Stimulated activated CD8-positive, alpha-beta memory T cell treated with anti-CD3 and anti-CD28 coated beads, Interleukin-7, amount 100 ng/mL, for 48 hours (primary cell): Measurements from ENCODE around the gene CDH24.

Experiments
- DNase-seq, 2 donors: peaks; one replicate each; pipeline ENCODE4 v3.0.0-alpha.2; 2020; ENCODE audit warnings: low read depth in 1 of 2; ENCODE audit errors: extremely low read depth in 1 of 2

Gene CDH24

DNA sequence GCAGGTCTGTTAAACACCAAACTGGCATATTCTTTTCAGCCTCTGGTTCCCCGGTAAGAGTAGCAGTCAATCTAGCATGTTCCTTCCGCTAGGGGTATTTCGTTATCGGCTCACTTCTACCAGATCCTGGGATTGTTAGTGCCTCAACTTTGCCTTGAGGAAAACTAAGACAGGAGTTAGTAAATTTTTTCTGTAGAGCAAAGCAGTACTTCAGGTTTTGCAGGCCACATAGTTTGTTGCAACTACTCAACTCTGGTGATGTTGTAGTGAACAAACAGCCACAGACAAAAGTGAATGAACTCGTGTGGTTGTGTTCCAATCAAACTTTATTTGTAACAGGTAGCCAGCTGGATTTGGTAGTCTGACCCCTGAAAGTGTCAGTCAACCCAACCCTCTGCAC, 6.3 kb upstream of the CDH24 start:
- DNase-seq, result no peak

- DNase-seq, result no peak
Observed at GRCh38 chr14:23062002-23062401, 4.7 kb upstream of the CDH24 start.

DNA sequence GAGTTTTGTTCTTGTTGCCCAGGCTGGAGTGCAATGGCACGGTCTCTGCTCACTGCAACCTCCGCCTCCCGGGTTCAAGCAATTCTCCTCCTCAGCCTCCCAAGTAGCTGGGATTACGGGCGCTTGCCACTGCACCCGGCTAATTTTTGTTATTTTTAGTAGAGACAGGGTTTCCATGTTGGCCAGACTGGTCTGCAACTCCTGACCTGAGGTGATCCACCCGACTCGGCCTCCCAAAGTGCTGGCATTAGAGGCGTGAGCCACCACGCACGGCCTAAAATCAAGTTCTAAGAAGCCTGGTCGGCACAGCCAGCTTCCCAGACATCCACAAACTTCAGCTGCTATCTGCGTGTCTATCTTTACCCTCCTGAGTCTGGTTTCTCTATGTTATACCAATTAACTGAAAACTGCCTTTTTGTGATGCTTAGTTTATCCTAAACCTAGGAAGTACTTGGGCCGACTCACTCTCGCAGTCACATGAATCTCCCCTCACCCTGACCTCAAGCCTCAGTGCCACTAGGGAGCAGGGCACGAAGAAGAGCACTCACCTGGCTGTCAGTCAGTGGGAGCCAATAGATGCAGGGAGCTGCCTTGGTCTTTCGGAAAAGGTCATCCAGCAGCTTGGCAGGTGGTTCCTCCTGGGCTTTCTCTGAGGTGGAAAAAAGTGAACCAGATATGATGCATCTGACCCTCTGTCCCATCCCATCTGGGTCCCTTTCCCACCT, 3.4 kb upstream of the CDH24 start:
- no peak for DNase-seq

- no peak for DNase-seq
Observed at GRCh38 chr14:23058654-23059504, 1.6 kb upstream of the CDH24 start.

DNA sequence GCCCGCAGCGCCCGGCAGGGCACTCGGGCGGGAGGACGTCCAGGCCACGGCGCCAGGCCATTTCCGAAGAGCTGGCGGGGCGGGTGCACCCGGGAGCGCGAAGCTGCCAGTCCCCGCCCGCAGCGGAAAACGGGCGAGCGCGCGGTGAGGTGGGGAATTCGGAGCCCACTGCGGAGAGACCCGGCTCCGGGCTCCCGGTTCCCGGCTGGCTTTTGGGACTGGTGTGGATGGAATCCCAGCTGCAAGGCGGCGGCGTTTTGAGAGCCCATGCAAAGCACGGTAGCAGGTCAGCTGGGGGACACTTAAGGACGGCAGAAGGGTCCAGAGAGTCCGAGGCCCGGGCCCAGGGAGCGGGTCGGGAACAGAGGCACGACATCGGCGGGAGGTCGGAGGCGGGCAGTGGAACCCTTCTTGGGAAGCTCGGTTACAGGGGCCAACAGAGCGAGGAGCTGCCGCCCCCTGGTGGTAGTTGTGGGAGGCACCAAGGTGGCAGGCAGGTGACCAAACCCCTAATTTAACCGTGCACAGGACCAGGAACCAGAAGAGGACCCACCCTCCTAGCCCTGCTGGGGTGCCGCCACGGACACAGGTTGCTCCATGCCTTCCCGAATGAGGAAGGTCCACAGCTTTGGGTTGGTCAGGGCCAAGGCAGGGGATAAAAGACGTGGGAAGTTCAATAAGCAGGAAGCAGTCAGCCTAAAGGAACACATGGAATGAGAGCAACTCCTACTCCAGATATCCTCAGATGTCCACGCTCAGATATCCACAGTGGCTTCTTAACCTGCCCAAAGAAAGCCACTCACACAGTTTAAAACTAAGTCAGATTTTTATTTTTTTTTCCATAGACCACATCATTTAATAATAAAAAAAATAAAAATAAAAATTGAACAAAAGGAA, 685 bp upstream of the CDH24 start:
- DNase-seq, result peak; percentile 68 to 79

DNA sequence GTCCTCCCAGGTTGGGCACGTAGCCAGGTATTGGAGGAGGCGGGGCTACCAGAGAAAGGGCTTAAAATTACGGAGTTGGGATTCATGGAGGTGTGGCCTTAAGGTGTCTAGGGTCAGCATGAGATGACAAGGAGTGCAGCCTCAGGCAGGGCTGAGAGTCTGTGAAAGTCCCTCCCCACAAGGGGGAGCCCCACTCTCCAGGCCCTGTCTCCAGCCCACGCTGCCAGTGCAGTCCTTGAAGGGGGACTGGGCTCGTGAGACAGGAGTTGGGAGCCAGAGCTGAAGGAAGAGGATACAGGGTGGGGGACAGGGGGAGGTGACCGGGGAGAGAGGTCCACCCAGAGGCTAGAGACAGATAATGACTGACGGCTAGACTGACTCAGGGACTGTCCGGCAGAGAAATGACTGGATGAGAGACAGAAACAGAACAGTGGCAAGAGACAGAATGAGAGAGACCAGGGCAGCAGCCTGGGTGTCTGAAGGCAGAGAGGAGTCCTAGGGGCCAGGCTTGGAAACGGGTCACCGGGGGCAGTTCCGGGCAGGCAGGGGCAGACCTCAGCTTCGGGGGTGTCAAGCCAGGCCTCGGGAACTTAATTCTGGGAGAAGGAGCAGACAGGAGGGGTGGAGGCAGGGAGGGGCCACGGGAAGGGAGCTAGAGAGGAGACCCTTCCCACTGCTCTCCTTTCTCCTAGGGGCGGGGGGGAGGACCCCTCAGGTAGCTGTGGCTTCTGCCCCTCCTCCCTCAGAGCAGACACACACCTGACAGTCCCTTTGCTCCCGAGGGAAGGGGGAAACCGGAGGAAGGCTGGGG, 970 bp downstream of the CDH24 start:
- peak in 1 of 2 donors; percentile 34 for DNase-seq

DNA sequence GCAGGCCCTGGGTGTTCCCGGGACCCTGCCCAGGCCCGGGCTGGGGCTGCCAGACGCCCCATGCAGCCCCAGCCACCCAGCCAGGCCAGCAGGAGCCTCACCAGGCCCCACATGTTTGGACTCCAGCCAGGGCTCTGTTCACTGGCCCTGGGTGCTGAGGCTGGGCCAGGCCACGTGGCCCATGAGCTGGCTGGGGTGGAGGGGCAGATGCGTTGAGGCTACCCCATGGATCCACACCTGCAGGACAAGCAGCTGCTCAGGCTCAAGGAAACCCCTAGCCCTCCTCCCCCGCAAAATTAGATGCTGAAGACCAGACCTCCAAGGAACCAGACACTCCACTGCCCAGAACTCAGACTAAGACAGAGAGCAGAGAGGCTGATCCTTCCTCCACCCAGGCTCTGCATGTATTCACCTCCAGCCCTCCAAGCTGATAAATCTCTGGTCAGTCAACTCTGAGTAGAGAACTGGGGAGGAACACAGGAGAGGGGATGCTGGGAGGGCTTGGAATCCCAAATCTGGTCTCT, 1.6 kb downstream of the CDH24 start:
- DNase-seq, result no peak

GRCh38 chr14:23055147-23055550, 2.2 kb downstream of the CDH24 start:
- DNase-seq, result no peak

DNA sequence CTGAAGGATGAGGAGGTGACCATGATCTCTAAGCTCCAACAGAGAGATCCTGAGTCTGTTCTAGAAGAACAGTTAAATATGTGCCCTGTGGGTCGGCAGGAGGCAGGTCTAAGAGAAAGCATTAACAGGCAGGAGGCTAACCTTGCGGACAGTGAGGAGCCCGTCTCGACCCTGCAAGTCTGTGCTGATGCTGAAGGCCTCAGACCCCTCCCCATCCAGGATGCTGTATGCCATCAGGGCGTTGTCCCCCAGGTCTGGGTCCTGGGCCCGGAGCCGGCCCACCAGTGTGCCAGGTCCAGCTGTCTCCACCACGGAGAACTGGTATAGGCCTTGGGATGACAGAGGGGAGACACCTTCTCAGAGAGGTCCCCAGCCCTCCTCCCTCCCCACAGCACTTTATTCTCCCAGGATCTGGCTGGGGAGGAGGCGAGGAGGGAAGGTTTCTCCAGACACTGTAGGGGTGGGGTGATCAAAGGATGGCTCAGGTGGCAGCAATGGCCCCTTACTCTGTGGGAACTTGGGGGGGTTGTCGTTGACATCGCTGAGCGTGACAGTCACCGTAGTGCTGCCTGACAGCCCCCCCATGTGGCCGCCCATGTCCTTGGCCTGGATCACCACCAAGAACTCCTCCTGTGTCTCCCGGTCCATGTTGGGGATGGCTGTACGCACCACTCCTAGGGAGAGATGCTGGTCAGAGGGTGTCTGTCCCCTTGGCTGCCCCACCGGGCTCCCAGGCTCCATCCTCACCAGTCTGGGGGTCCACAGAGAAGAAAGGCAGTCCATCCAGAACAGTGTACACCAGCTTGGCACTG, 3.1 kb downstream of the CDH24 start:
- no peak for DNase-seq

- no peak for DNase-seq
Observed at GRCh38 chr14:23053426-23053825, 3.9 kb downstream of the CDH24 start.

- no peak for DNase-seq
Observed at GRCh38 chr14:23052671-23053070, 4.6 kb downstream of the CDH24 start.

GRCh38 chr14:23052182-23052623, 5.1 kb downstream of the CDH24 start:
- DNase-seq, result no peak

DNA sequence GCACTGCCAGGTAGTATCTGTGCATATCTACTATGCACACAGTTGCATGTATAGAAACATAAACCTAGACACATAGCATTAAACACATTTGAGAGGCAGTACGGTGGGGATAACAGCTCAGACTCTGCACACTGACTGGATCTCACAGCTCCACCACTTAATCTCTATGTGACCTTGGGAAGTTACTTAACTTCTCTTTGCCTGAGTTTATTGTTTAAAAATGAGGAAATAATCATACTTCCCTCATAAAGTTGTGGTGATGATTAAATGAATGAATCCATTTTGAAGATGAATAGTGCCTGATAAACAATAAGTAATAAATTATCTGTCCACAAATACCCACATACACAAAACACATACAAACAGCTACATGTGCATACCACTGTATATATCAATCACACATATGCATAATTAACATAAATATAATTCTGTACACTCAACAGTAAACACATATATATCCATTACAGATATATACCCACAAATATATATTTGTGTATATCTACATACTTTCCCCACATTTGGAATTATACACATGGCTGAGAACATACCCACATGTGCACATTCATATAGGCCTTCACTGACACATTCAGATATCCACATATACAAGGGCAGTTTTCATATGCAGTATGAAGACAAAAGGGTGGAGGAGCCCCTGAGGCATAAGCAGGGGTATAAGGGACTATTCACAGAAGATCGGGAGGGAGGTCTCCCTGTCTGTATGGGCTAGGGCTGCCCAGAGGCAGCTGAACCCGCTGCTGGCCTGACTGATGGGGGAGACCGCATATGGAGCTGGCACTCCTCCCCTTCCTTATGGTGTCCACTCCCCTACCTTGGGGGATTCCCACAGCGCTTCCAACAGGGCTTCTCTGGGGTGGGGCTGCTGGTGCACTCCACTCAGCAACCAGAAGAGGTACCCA, 5.9 kb downstream of the CDH24 start:
- DNase-seq, result no peak

DNA sequence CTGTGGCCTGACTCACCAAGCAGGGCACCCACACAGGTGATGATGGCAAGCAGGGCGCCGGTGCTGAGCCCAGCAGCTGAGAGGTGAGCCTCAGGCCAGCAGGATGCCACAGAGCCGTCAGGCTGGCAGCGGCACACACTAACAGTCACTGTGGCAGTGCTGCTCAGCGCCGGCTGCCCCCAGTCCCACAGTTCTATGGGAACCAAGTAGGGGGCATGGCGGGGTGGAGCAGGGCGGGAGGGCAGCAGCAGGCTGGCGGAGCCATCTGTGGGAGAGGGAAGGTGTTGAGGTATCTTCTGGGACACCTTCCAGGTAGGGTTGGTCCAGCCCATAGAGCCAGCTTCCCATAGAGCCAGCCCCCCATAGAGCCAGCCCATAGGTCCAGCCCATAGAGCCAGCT, 8.3 kb downstream of the CDH24 start:
- no peak for DNase-seq

DNA sequence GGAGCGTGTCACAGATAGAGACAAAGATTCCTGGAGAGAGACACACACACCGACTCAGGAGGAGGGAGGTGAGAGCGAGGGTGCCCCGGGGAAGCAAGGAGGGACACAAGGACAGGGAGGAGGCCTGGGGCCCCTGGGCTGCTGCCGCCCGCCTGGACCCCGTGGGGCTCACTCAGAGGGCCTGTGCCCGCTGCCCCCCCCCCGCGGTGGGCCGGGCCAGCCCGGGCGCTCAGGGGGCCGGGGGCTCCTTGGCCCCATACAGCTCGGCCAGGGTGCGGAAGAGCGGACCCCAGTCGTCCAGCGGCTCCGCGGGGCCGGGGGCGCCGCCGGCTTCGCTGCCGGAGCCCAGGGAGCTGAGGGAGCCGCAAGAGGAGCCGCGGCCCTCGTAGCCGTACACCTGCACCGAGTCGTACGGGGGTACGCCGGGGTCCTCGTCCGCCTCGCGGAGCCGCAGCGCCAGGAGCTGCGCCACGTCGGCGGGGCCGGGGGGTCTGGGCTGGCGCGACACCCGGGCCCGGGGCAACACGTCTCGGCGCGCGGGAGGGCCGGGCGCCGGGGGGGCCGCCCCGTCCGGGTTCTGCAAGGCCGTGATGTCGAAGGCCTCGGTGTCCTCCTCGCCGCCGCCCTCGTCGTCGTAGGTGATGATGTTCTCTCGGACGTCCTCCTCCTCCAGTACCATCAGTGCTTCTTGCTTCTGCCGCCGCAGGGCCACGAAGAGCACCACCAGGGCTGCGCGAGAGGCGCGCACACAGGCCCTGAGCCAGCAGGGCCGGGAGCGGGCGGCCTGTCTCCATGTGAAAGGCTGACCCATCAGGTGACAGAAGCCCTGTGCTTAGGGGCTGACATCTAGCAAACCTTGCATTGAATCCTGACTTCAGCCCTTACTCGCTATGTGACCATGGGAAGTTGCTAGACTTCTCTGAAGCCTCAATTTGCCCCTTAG, 9.3 kb downstream of the CDH24 start:
- no peak for DNase-seq

GRCh38 chr14:23047034-23047634, 10.2 kb downstream of the CDH24 start:
- no peak for DNase-seq
